Stimulated activated naive CD4-positive, alpha-beta T cell treated with Interleukin-2 at 50 U/mL for 16 hours (primary cell): ENCODE results near the gene KRTAP5-3.
"Not testable (repeated sequence)": the region's sequence is repeated elsewhere in the genome, so short reads cannot be mapped to it uniquely, and the experiment has no call there.

Experiments used
- DNase-seq: peaks from one replicate; lab custom pipeline; 2025; lab: John Stamatoyannopoulos, UW

Gene KRTAP5-3

DNA sequence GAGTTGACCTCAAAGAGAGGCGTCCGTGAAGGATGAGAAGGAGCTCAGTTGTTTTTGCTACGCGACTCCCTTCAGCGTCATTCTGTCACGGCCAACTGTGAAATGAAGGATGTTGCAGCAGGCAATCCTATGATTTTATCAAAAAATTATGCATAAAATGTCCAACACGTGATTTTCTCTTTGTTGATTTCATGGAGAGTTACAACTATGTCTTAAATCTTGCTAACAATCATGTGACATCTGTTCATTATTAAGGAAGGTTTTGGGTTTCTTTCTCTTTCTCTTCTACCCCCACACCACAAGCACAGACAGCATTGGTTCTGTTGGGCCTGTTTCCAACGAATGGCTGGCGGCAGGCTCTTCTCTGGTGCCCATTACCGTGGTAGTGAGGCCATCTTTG, 10.0 kb upstream of the KRTAP5-3 start:
- DNase-seq: no peak

DNA sequence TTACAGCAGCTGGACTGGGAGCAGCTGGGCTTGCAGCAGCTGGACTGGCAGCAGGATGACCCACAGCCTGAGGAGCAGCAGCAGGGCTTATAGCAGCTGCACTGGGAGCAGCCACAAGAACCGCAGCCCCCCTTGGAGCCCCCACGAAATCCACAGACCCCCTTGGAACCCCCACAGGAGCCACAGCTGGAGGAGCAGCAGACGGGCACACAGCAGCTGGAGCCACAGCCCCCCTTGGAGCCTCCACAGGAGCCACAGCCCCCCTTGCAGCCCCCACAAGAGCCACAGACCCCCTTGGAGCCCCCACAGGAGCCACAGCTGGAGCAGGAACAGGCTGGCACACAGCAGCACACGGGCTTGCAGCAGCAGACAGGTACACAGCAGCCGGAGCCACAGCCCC, 362 bp downstream of the KRTAP5-3 start:
- not testable (repeated sequence) for DNase-seq

DNA sequence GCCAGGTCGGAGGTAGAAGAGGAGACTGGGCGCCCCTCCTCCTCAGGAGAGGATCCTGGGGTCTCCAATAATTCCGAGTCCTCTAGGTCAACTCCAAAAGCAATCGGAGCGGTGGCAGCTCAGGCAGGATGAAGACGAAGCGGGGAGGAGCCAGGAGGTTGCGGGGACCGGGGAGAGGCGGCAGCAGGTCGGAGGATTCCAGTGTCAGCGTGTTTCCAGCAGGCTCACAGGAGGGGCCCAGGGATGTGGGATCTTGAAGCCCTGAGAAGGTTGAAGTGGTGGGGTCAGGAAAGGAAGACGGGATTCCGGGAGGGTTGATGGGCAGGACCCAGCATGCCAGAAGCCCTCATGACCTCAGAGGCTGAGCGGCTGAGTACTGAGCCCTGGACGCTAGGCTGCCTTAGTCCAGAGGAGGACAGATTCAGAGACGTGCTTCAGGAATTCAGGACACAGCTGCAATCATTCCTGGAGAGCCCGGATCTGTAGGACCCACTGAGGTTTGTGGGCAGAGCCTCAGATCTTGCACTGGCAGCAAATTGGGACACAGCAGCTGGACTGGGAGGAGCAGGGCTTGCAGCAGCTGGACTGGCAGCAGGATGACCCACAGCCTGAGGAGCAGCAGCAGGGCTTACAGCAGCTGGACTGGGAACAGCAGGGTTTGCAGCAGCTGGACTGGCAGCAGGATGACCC, 962 bp downstream of the KRTAP5-3 start:
- not testable (repeated sequence) for DNase-seq

GRCh38 chr11:1605923-1606322, 2.3 kb downstream of the KRTAP5-3 start:
- peak; percentile 11 for DNase-seq

DNA sequence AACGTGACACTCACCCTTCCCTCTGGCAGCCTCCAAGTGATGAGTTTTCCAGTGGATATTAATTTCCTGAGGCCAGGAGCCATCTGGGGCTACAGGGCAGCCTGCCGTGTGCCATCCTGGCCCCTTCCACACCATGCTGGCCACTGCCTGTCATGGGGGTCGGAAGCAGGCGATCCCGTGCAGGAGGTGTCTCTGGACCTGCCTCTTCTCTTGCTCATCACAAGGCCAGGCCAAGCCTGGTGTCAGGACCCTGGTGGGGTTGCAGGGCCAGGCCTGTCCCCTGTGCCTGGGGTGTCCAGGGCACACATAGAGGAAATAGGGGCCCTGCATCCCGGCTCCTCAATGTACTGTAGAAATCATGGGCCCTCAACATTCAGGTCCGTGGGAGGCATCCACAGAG, 3.6 kb downstream of the KRTAP5-3 start:
- no peak for DNase-seq

DNA sequence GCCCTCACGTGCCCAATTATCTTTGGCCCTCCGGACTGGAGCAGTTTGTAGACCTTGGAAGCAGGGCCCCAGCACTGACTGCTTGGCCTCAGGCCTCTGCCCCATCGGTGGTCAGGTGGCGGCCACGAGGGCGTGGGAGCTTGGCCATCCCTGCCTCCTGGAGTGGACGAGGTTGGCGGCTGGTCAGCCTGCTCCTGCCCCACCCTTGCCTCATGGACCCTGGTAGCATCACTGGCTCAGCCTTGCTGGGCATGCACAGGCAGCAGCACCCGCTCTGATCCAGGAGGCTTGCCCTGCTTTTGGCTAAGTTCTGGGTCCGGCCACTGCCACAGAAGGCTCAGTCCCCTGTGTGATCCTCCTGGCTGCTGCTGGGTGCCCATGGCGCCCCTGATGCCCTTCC, 4.1 kb downstream of the KRTAP5-3 start:
- DNase-seq: no peak

DNA sequence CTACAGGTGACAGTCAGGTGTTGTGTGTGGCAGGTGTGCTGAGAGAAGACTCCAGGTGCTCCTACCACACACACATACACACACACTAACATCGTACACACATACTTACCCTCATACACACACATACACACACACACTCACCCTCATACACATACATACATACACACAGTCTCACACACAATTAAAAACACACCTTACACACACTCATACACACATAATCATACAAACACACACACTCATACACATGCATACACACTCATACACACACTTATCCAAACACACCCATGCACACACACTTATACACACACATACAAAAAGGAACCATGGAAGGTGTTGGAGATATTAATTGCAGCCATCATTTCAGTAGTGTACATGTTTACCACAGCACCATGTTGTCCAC, 4.6 kb downstream of the KRTAP5-3 start:
- DNase-seq: no peak

DNA sequence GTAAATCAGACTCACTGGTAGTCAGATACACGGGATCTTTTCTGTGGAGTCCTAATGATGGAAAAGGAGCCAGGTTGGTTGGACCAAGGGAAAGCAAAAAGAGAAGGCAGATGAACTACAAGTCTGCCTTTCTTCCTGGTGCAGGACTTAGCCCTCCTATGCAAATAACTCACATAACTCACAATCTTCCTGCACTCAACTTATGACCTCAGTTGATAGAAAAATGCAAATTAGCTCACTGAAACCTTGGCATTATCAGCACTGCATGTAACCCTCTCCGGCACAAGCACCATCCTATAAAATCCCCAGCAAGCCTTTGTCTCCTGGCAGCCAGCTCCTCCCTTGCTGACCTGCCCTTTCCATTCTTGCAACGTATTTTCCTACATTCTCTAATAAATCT, 6.6 kb downstream of the KRTAP5-3 start:
- not testable (repeated sequence) for DNase-seq

DNA sequence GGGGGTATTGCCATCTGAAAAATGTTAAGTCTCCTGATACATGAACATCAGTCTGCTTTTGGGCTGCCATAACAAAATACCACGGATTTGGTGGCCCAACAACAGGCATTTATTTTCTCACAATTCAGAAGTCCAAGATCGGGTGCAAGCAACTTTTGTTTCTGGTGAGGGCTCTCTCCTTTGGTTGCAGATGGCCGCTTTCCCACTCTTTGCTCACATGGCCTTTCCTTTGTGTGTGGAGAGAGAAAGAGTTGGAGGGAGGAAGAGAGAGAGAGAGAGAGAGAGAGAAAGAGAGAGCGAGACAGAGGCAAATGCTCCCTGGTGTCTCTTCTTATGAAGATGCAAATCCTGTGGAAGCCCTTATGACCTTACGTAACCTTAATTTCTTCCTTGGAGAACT, 7.6 kb downstream of the KRTAP5-3 start:
- no peak for DNase-seq

- DNase-seq: peak; percentile 24
Measured at GRCh38 chr11:1598816-1599215, 9.4 kb downstream of the KRTAP5-3 start.

DNA sequence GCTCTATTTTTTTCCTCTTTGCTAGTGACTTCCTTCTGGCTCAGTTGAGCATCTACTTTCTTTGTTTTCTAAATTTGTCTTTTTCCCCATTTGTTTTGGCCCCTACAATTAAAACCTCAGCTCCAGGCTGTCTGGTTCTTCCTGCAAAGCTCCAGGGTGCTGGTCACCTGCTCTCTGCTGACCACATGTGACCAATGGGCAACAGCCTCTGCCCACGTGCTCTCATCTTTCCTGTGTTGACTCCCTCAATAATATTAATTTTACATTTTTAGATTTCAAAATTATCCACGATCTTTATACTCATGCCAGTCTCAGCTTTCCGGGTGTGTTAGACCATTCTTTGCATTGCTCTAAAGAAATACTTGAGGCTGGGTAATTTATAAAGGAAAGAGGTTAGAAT, 9.9 kb downstream of the KRTAP5-3 start:
- not testable (repeated sequence) for DNase-seq

GRCh38 chr11:1597994-1598380, 10.3 kb downstream of the KRTAP5-3 start, which contains the start of gene KRTAP5-2:
TSS of gene KRTAP5-2 (minus strand) at chr11:1598294. CDS start at chr11:1598250, 44 bp downstream.
- DNase-seq: no peak

GRCh38 chr11:1597331-1597993, 10.8 kb downstream of the KRTAP5-3 start:
- DNase-seq: no peak

GRCh38 chr11:1596576-1597121, 11.6 kb downstream of the KRTAP5-3 start:
- not testable (repeated sequence) for DNase-seq

- DNase-seq: not testable (repeated sequence)
Measured at GRCh38 chr11:1595994-1596575, 12.2 kb downstream of the KRTAP5-3 start.

GRCh38 chr11:1592628-1593027, 15.6 kb downstream of the KRTAP5-3 start:
- no peak for DNase-seq

DNA sequence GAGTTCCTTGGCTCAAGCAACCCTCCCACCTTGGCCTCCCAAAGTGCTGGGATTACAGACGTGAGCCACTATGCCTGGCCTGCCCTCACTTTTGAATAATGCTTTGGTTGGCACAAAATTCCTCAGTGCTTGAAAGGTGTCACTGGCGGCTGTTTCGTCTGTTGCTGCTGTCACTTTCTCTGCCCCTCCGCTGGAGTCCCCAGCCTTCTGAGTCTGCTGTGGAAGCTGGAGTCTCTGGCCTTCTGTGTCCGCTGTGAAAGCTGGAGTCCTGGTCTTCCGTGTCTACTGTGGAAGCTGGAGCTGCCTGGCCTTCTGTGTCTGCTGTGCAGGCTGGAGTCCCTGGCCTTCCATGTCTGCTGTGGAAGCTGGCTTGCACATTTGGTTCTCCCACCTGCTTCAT, 18.3 kb downstream of the KRTAP5-3 start:
- no peak for DNase-seq

DNA sequence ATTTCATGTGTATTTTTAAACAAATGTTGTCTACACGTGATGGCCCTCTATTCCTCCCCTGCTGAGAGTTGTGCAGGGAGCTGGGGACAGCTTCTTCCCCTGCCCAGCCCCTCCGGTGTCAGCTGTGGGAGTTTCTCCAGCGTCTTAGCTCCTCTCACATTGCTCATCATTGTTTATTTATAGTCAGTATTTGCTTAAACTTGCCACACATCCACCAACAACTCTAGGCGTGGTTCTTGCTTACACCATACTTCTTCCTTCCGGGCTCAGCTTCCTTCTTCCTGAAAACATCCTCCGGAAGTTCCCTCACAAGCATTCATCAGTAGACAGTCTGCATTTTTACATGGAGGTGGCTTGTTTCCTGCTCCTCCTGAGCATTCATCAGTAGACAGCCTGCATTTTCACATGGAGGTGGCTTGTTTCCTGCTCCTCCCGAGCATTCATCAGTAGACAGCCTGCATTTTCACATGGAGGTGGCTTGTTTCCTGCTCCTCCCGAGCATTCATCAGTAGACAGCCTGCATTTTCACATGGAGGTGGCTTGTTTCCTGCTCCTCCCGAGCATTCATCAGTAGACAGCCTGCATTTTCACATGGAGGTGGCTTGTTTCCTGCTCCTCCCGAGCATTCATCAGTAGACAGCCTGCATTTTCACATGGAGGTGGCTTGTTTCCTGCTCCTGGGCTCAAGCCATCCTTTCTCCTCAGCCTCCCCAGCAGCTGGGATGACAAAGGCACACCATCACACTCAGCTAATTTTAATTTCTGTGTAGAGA, 18.9 kb downstream of the KRTAP5-3 start:
- not testable (repeated sequence) for DNase-seq

DNA sequence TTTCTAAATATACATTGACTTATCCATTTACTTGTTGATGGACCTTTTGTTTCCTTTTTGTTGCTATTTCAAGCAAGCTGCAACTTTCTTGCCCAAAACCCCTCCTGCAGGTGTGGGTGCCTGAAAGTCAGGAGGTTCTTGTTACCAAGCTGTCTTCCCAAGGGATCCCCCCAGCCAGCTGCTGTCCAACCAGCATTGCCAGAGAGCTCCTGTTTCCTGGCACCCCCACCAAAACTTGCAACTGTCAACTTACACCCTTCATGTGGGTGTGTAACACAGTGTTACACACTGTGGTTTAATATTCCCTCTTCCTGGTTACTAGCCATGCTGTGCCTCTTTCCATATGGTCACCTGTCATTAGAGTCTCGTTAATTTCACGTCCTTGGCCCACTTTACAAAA, 21.6 kb downstream of the KRTAP5-3 start:
- no peak for DNase-seq

DNA sequence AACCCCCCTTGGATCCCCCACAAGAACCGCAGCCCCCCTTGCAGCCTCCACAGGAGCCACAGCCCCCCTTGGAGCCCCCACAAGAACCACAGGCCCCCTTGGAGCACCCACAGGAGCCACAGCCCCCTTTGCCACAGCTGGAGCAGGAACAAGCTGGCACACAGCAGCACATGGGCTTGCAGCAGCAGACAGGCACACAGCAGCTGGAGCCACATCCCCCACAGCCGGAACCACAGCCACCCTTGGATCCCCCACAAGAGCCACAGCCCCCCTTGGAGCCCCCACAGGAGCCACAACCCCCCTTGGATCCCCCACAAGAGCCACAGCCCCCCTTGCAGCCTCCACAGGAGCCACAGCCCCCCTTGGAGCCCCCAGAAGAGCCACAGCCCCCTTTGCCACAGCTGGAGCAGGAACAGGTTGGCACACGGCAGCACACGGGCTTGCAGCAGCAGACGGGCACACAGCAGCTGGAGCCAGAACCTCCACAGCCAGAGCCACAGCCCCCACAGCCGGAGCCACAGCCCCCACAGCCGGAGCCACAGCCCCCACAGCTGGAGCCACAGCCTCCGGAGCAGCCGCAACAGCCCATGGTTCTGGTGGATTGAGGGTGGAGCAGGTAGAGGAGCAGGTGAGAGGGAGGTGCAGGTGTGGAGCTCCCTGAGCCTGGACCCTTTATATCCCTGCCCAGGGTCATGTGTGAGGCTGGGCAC, 23.4 kb downstream of the KRTAP5-3 start, which contains the start of gene KRTAP5-1:
KRTAP5-1 (minus strand) TSS at position 623 of the 710 bp plus-strand sequence; CDS start at position 589, 34 bp downstream.
- not testable (repeated sequence) for DNase-seq

- not testable (repeated sequence) for DNase-seq
Measured at GRCh38 chr11:1582909-1583308, 25.4 kb downstream of the KRTAP5-3 start.
